Sciatic nerve (tissue), 2 donors: ENCODE measurements around the gene ZNF774. TPM values are rescaled to one million over a fixed set of nuclear protein-coding genes. Genes with fewer than 3 reads are reported as not detected.

Experiments
- ATAC-seq: fragments of 200-7000 bp; cut with Tn5 transposase; one replicate; pipeline ENCODE4 v1.9.1; 2020; ENCODE audit warnings: mild to moderate bottlenecking, moderate library complexity
- DNase-seq: peaks from one replicate; pipeline ENCODE4 v3.0.0-alpha.2; 2020; ENCODE audit warnings: low spot score
- intact Hi-C: fragments of 100-400 bp; cut with DNase I; formaldehyde crosslinking; loops from one replicate; pipeline ENCODE4 v1.14.2; 2022
- total RNA-seq: library from RNA; stranded (reverse); fragmentation: NEBNext Ultra II Directional; extraction: Animal tissue kit (Norgen Biotek cat#: 25700); gene quantifications from one replicate; pipeline ENCODE4 v1.2.1, GENCODE V29; 2021
- donor health status: DM: no; HTN: no; CAD: no.
- donor health status: DM: no; HTN: no; CAD: no.

Gene ZNF774
- total RNA-seq, 1 donor from 2014 or later: 5.1 TPM

- DNase-seq: no peak
- intact Hi-C loops: no loop called here
- ATAC-seq: no peak
These were observed 29.4 kb downstream of the ZNF774 start for GRCh38 chr15:90381515-90381914.

GRCh38 chr15:90382320-90382719 lies 30.2 kb downstream of the ZNF774 start:
- no peak for ATAC-seq
- intact Hi-C loops: no loop called here
- no peak for DNase-seq

DNA sequence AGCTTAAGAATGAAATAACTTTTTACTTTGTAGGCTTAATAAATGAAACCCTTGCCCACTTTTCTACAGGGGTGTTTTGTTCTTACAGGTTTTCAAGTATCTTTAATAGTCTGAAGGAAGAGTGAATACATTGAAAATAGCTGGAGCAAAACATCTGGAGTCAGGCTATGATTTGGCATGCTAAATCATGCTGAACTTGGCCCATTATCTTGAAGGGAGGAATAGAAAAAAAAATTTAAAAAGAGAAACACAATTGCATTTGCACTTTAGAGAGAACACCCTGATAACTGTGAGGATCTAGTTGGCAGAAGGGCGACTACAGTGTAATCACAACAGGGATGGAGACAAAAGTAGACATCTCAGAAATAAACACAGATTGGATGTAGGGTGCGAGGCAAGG lies 34.1 kb downstream of the ZNF774 start:
- DNase-seq: no peak
- intact Hi-C loops: no loop called here
- no peak for ATAC-seq

DNA sequence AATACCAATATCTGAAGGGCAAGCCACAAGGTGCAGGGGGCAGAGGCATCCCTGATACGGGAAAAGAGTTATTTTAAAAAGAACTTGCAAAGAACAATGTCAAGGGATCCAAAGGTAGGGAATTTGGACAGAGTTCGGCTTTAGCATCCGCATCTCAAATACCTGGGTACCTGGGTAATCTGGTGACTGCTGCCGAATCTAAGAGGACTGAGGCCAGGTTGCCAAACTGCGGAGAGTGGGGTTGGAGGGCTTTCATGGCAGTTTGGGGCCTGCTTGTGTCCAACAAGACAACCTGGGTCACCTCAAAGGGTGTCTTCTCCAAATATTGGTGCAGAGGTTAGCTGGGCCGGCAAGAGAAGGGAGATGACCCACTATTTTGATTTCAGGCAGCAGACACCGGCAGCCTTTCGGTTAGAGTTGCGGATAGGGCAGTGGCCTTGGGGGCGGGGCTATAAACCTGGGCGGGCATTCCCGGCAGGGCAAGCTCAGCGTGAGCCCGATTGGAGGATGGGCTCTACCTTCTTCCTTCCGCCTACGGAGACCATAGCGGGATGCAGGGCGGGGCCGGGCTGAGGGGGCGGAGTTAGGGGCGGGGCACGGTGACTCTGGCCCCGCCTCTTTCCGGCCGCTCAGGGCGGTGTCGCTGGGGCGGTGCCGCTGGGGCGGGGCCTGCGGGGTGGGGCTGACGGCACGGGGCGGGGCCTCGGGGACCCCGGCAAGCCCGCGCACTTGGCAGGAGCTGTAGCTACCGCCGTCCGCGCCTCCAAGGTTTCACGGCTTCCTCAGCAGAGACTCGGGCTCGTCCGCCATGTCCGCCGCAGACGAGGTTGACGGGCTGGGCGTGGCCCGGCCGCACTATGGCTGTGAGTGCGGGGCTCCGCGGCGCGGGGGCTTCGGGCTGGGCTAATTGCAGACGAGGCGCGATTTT lies 35.7 kb downstream of the ZNF774 start, which contains the start of gene IQGAP1:
Gene IQGAP1, plus strand, starts transcription at position 709 of the 928 bp plus-strand sequence. Its CDS starts 100 bp downstream, at position 809.
- intact Hi-C loops: no loop called here

GRCh38 chr15:90388462-90389380 lies 36.6 kb downstream of the ZNF774 start:
- intact Hi-C loops: no loop called here
- peak; percentile 84 for DNase-seq
- ATAC-seq: peak; percentile 48

More for the DNA sequence above, 35.7 kb downstream of the ZNF774 start, which contains the start of gene IQGAP1:
- ATAC-seq (peak; percentile 98), DNase-seq (peak; percentile 99)

GRCh38 chr15:90389513-90389912 lies 37.4 kb downstream of the ZNF774 start:
- intact Hi-C loops: no loop called here
- ATAC-seq (no peak), DNase-seq (no peak)

DNA sequence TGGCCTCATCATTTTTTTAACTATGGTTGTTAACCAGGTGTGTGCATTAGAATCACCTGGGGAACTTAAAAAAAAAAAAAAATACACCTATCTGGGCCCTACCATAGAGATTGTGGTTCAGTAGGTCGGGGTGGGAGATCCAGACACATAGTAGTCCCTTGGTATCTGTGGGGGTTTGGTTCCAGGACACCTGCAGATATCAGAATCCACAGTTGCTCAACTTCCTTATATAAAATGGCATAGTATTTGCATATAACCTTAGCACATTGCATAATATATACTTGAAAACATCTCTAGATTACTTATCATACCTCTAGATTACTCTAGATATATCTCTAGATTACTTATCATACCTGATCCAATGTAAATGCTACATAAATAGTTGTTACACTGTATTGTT lies 41.0 kb downstream of the ZNF774 start:
- intact Hi-C loops: no loop called here
- no peak for DNase-seq
- ATAC-seq: no peak

- DNase-seq (no peak), ATAC-seq (no peak)
- intact Hi-C loops: no loop called here
These were observed 42.0 kb downstream of the ZNF774 start for GRCh38 chr15:90394074-90394473.

DNA sequence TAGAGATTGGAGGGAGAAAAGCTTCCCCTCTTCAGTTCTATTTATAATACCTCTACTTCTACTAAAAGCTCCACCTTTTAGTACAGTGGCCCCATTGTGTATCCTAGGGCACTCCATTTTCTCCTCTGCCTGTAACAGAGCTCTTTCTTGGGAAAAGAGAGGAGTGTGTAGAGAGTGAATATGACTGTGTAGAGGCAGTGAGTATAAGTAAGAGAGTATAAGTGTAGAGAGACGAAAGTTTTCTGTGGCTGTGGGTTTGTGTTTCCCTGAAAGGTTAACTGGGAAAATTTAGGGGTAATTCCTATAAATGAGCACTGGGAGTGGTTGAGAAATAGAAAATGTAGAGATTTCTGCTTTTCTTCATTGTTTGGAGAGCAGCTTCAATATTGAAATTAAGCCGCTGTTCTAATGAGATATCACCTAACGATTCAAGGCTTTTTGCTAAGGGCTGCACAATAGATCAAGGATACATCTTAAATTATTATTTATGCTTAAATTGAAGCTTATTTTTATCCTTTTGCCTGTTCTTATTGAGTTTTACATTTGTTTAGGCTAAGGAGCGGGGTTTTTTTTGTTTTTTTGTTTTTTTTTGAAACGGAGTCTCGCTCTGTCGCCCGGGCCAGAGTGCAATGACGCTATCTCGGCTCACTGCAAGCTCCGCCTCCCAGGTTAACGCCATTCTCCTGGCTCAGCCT lies 42.8 kb downstream of the ZNF774 start:
- ATAC-seq (no peak), DNase-seq (no peak)
- intact Hi-C loops: no loop called here

DNA sequence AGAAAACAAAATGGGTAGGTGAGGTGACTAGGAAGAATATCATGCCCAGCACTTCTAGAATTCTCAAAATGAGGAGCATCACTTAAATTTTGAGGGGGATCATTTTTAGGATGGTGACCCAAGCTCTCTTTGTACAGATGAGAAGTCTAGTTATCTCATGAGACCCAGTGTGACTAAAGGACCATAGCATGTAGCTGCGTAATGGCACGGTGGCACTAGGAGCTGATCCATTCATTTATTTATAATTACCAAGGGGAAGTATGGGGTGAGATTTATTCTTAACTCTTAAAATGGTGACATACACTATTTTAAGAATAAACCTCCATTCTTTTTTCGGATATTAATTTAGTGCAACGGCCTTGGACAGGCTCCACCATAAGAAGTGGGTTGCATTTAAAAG lies 44.2 kb downstream of the ZNF774 start:
- intact Hi-C loops: no loop called here
- ATAC-seq: no peak

DNA sequence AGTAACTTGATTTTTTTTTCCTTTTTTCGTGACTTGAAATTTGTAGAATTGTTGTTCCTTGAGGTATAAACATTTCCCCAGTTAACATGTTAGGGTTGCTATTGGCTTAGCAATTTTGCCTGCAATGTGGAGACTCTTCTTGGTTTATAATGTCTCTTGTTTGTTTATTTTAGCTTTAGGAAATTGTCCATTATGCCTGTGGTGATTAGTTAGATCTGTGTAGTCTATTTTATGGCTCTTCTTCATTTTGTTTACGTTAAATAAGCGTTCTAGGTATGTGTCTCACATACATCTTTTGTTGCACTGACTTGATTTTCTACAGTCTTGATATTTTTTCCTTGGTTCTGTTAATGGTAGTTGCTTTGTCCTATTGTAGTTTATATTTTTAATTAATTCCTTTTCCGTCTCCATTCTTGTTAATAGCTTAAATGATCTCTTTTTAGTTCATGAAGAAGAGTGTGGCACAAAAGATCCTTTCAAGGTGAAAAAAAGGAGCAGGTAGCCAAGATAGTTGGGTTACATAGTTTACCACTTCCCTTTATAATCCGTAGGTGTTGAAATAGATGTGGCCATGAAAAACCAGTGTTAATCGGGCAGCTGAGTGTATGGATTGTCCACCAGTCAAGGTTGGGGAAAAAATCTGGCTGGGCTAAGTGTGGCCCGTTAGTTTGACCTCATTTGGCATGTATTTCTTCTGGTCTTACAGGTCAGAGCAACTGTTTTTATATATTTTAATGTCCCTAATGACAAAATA lies 48.1 kb downstream of the ZNF774 start:
- DNase-seq: no peak

More for the DNA sequence above, 44.2 kb downstream of the ZNF774 start:
- DNase-seq: no peak

DNA sequence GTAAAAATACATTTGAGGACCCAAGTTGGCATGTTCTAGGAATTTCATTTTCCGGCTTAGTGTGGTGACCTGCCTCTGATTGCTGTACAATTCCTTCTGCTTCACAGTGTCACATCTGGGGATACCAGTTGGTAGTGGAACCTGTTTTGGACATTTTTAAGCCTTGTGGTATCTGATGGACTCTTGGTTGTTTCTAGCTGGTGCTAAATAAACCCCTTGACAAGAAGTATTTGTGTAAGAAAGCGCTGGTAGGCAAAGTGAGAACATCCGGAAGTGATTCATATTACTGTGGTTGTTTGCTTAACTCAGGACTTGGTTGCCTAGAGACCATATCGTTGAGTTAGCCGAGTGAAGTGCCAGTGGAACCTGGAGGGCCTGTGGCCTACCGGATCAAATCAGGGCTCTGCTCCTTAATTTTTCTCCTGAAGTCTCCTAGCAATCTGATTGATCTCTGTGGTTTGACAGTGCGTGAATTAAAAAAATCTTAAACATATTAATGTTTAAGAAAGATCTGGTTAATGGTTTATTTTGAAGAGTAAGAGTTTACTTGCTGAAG lies 48.8 kb downstream of the ZNF774 start:
- DNase-seq (no peak), ATAC-seq (peak; percentile 97)
- intact Hi-C loops: no loop called here

More for the DNA sequence above, 48.1 kb downstream of the ZNF774 start:
- intact Hi-C loops: no loop called here
- peak; percentile 10 for ATAC-seq

- DNase-seq (no peak), ATAC-seq (no peak)
These were observed 49.4 kb downstream of the ZNF774 start for GRCh38 chr15:90401495-90401894.

DNA sequence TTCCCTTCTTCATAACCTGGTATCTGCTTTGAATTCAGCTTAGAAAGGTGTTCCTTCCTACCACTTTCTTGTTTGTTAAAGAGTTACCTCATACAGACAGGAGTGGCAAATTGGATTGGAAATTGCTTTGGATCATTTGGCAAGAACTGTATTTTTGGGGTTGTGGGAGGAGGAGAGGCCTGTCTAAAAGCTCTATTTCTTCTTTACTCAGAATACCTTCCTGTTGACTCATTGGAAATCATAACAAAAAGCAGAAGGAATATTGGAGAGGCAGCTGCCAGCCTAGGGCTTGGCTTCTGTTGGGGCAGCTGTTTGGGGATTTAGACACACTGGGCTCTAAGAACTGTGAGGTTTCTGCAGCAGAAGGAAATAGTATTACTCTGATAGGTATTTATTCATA lies 50.1 kb downstream of the ZNF774 start:
- no peak for DNase-seq
- intact Hi-C loops: no loop called here
- ATAC-seq: peak; percentile 87

More at GRCh38 chr15:90401495-90401894, 49.4 kb downstream of the ZNF774 start:
- intact Hi-C loops: no loop called here

GRCh38 chr15:90402767-90403166 lies 50.7 kb downstream of the ZNF774 start:
- DNase-seq: no peak
- ATAC-seq: no peak
- intact Hi-C loops: no loop called here

GRCh38 chr15:90405055-90405607 lies 53.0 kb downstream of the ZNF774 start:
- intact Hi-C loops: no loop called here
- ATAC-seq: no peak

GRCh38 chr15:90407336-90407735 lies 55.3 kb downstream of the ZNF774 start:
- intact Hi-C loops: no loop called here
- DNase-seq (no peak), ATAC-seq (no peak)

More at GRCh38 chr15:90405055-90405607, 53.0 kb downstream of the ZNF774 start:
- DNase-seq: no peak
